Stimulated activated naive CD8-positive, alpha-beta T cell treated with anti-CD3 and anti-CD28 coated beads, Interleukin-15, Interleukin-2, amounts not matched to agents 100 U/mL and 50 U/mL, for 24 hours (primary cell): ENCODE data around the gene DYSF.

ENCODE experiments used
- ATAC-seq: fragments of 150-1000 bp; cut with Tn5 transposase; one replicate; pipeline ENCODE4 v1.10.0; 2021
- DNase-seq: peaks from one replicate; pipeline ENCODE4 v3.0.0; 2021

The DYSF gene

DNA sequence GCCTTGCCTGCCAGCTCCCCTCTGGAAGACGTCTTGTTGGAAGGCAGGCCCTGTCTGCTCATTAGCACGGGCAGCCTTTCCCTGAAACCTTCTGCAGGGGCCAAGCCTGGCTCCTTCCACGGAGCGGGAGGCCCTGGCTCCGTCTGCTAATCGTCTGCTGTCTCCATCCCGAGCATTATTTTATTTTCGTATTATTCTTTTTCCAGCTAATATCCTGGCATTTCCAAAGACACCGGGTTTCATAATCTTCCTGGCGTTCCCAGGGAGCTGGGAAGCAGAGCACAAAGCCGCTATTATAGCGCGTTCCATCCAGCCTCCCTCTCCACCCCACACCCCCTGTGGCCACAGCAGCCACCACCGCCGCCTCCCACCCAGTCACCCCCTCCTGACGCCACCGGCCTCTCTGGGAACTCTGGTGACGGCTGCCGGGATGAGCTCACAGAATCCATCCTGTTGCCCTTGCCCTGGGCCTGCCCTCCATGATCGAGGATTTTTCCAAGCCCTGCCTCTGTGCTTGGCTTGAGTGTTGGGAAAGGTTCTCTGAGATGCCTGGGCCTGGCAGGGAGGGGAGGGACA, 125.5 kb downstream of the DYSF start:
- no peak for ATAC-seq
- DNase-seq = no peak

DNA sequence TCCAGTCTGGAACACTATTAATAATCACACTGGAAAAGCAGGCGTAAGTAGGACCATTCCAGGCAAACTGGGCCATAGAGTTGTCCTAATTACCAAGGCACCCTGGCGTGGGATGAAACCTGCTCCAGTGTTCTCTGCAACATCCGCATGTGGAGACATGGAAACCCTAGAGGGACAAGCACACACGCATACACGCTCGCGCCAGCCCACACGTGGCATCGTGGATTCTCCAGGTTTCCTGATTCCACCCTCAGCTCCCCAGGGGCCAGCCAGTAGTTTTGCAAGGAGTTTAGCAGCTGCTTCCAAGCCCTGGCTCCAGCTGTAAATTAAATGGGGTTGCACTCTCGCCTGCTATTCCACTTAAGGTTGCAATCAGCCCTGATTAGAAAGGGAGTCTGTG, 127.7 kb downstream of the DYSF start:
- ATAC-seq = no peak
- DNase-seq = no peak

DNA sequence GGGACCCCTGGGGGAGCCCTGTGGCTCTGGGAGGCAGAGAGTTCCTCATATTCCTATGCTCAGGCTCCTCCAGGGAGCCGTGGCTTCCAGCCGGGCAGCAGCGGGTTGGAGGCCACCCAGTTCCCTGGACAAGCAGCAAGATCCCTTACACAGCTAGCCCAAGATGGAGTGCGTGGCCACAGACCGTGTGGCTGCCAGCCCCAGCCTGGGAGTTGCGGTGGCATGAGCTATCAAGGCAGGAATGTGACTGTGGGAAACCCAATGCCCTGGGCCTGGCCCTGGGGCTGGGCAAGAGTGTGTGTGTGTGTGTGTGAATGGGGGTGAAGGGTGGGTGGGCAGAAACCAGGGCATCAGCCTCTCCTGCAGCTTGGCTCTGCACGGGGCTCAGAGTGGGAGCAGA, 130.5 kb downstream of the DYSF start:
- no peak for DNase-seq
- no peak for ATAC-seq

DNA sequence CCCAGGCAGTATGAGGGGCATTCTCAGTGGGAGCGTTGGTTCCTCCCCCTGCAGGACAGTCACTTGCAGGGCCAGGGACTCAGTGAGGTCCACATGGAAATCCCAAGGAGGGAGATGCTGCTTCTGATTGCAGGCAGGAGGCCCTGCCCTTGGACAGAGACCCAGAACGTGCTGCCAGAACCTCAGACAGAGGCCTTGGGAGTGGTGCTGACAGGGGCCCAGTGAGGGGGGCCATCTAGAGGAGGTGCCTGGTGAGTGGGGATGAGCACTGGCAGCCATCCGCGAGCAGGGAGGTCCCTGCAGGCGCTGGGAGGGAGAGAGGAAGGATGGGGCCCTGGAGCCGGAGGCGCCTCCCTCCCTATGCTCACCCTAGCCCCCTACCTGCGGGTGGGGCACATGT, 133.1 kb downstream of the DYSF start:
- no peak for DNase-seq
- no peak for ATAC-seq

DNA sequence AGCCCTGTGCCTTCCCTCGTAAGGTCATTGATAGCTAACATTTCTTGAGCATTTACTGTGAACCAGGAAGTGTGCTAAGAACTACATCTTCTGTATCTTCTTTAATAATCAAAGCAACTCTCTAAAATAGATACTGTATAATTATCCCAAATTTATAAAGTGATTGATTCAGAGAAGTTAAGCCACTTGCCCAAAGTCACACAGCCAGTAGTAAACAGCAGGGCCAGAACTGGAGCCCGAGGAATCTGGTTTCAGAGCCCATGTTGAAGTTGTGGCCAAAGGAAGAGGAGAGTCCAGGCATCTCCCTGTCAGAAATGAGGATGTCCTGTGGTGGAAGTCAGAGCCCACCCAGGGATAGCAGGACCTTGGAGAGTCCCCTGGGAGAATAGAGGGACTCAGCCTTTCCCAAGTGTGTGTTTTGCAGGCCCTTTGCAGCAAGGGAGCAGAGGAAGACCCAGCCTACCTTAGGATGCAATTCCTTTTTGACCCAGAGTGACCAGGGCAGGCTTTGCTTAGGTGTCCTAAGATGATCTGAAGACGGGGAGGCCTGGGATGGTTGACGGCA, 134.2 kb downstream of the DYSF start:
- DNase-seq = no peak
- ATAC-seq = no peak

DNA sequence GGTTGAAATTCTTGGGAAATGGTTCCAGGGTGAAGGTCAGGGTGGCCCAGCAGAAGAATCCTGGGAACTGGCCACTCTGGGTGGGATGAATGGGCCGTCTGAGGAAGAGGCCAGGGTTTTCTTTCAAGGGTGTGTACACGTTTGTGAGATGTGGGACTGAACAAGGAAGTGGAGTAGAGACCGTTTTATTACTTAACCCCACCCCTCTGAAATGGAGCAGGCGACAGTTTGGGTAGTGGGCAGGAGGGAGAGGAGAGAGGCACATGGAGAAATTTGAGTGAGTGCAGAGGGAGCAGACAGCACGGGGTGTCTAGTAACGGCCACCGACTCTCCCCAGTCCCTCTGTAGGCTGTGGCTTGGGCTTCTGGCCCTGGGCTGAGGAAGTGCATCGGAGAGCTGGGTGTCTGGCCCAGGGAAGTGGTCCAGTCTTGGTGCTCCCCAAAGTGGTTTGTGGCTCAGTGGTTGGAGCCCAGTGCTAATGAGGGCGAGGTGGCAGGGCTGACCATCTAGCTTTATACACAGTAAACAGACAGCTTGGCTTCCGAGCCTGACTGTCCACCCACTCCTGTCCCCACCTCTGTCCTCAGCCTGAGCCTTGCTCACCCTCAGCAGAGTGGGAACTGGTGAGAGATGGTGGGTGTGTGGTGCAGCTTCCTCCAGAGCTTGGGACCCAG, 135.3 kb downstream of the DYSF start:
- ATAC-seq (no peak), DNase-seq (no peak)

DNA sequence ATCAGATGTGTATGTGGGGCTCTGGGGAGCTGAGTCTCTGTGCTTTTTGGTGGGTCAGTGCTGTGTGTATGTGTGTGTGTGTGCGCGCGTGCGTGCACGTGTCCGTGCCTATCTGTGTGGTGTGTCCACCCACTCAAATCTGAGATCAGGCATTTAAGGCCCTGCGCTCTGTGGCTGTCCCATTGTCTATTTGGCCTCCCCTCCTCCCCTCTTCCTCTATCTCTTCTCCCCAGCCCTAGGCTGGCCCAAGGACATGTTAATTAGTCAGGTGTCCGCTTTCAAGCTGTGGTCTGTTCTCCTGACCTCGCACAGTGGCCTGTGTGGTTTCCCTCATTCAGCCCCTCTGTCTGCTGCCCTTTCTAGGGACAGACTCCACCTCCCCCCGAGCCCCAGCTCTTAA, 136.4 kb downstream of the DYSF start:
- no peak for ATAC-seq

DNA sequence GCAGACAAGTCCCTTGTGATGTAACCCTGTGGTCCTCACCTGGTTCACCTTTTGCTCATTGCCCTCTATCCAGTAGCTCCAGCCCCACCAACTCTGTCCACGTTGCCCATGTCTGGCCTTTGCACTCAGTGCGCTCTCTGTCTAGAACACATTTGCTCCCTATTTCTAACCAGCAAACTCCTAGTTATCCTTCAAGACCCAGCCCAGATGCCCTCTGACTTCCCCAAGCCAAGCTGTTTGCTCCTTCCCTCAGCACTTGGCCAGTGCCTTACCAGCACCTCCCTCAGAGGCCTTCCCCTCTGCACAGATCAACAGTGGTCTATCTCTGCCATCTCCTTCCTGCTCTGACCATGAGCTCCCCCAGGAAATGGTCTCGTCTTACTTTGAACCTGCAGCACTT, 137.7 kb downstream of the DYSF start:
- DNase-seq = no peak

More for the DNA sequence above, 136.4 kb downstream of the DYSF start:
- DNase-seq = no peak

DNA sequence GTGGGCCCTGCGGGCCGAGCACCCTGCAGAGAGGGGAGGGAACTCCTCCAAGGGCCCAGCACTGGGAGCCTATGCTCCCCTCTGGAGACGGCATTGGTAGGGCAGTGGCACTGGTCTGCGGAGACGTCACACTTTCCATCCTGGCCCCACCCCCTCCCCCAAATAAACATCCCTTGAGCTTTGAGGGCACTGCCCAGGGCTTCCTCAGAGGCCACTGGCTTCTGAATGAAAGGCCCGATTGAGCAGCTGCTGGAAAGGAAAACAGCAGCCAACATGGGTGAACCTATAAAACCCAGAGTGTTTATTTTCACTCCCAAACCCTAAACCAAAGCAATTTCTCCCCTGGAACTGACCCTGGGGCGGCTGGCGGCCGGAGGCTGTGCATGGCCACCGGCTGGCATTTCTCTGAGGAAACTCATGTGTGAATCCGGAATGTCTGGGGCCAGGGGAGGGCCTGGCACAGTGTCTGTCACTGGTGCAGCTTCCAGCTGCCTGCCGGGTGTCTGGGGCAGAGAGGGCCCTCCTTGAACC, 138.9 kb downstream of the DYSF start:
- ATAC-seq (no peak), DNase-seq (no peak)

More for the DNA sequence above, 137.7 kb downstream of the DYSF start:
- ATAC-seq = no peak

DNA sequence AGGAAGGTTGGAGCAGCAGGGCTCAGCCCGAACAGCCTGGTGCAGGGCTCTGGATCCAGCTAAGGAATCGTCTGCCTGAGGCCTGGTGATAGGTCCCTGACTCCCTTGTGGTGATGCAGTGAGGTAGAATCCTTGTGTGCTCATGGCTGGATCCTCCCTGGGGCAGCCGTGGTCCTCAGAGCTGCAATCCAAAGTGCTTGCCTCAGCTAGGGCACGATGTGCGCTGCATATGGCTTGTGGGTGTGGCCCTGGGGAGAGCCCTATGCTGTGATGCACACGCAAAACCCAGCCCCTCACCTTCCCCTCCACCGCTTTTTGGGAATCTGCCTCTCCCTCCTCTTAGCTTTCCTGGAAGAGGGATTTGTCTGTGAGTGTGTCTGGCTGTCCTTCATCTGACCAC, 142.2 kb downstream of the DYSF start:
- DNase-seq = no peak
- ATAC-seq = no peak

DNA sequence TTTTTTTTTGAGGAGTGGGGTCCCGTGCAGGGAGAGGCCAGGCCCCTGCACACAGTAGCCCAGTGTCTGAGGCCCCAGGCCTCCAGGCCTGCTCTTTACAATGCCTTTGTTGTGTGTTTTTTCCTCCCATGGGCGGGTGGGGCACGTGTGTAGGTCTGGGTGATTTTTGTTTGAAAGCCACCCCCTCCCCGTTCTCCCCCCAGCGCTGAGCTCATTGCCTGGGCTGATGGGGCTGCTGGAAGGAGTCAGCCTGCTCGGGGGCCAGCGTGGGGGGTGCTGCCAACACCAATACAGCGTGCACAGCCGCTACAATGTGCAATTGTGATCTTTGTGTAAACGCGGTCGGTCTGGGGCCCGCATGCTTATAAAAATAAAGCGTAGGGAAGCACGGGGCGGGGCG, 142.7 kb downstream of the DYSF start:
- no peak for DNase-seq
- no peak for ATAC-seq

DNA sequence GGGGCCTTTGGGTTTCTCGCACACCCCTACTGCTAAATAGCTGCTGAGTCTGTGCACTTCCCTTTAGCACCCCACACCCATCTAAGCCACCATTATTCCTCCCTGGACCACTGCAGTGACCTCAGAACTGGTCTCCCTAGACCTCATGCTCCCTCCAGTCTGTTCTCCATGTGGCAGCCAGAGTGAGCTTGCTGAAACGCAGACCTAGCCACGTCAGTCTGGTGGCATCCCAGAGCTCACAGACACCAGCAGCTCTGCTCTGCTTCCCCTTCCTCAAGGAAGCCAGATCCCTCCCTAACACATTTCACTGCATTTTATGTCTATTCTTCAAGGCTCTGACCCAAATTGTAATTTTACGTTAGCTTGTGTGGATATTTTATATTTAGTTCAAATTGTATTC, 144.4 kb downstream of the DYSF start:
- ATAC-seq (no peak), DNase-seq (no peak)

DNA sequence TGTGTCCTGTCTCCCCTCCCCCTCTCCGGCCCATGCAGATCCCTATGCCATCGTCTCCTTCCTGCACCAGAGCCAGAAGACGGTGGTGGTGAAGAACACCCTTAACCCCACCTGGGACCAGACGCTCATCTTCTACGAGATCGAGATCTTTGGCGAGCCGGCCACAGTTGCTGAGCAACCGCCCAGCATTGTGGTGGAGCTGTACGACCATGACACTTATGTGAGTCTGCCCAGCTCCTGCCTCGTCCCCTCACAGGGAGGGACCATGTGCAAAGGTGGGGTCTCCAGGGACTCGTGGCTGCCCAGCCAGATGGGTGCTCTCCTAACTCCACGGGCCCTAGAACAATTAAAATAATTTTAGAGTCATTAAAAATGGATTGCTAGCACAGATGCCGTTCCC, 145.2 kb downstream of the DYSF start:
- ATAC-seq (no peak), DNase-seq (no peak)

DNA sequence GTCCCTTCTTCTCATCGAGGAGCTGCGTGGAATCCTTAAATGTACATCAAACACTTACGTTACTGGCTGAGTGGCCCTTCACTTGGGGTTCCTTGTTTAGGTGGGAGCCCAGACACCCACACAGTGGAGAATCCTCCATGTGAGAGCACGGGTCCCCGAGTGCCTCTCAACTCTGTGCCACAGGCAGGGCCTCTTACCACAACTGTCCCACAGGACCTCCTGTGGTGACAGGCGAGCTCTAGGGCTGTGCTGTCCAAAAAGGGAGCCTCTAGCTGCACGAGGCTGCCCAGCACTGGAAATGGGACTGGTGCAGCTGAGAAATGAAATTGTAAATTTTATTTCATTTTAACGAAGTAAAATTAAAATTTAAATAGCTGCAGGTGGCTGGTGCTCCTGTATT, 145.7 kb downstream of the DYSF start:
- no peak for DNase-seq
- no peak for ATAC-seq

DNA sequence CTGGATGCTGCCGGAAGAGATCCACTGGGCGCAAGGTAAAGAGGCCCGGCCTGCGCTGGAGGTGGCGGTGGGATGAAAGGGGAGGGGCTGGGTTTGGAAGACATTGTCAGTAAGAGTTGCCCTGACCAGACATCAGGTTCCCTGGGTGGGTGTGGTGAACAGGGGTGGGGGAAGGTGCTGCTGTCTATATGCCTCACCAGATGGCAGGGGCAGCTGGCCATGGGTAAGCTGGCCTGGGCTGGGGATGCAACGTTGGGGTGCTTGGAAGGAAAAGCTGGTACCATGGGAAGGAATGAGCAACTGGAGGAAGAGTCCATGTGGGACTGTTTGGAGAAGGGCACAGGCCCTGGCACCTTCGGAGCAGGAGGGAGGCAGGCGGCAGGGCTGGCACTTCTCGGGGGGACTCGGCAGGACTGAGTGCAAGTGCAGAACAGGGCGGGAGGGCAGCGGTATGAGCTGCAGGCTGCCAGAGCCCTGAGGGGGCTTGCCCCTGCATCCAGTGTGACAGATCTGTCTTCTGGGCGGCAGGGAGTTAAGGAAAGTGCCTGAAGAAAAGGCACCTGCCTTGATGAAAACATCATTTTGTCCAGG, 146.4 kb downstream of the DYSF start:
- ATAC-seq (no peak), DNase-seq (no peak)

DNA sequence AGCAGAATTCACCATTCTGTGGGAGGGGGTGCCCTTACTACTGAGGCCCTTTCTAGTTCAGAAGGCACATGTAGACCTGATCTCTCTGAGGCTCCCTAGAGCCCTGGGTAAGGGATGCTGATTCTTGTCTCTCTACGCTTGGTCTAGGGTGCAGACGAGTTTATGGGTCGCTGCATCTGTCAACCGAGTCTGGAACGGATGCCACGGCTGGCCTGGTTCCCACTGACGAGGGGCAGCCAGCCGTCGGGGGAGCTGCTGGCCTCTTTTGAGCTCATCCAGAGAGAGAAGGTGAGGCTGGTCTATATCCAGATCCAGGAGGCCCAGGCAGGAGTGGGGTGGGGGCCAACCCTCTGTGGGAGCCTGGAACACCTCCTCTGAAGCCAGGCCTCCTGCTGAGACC, 147.2 kb downstream of the DYSF start:
- ATAC-seq (no peak), DNase-seq (no peak)

DNA sequence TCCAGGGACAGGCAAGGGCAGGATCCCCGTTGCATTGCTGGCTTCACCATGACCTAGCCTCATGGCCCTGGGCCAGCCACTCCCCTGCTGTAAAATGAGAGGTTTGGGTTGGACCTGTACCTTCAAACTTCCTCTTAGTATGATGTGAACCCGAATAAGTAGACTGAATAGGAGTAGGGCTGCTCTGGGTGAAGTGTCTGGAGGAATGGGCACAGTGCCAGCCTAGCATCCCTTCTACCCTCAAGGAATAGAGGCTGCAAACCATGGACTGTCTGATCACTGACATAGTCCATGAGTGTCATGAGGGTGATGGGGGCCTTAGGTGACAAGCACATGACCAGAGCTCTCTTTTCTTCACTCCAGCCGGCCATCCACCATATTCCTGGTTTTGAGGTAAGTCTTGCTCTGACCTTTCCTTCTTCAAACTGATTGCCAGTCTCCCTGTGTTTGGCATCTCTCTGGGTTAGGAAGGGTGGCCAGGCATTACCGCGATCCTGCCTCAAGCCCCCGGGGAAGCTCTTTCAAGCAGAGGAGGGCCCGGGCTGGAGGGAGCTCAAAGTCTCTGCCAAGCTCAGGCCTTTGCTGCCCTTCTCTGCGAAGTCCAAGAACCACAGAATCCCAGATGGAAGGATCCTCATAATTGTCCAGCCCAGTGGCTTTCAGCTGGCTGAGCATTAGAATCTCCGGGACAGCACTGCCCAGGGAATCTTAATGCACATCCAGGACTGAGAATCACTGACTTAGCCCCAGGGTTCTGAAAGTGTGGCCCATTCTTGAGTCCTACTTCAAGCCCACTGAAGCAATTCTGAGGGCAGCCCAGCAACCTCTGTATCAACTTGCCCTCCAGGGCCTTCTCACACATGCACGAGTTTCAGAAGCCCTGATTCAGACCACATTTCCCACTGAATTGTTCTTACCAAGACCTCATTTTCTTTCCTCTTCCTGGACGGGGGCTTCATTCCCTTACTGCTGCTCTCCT, 148.1 kb downstream of the DYSF start:
- DNase-seq (no peak), ATAC-seq (no peak)

DNA sequence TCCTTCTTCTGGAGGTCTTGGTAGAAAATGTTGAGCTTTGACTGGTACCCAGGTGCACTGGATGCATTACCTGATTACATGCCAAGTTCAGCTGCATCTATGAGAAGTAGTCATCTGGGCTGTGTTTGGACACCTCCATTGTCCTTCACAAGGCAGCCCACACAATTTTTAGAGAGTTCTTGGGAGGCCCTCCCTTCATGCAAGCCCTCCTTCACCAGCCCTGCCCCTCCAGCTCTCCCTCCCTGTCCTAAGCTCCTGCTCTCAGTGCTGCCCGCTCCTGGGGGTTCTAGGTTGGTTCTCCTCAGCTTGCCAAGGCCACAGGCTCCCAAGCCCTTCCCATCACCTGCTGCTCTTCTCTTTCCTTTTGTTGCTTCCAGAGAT, 148.7 kb downstream of the DYSF start:
- ATAC-seq (no peak), DNase-seq (no peak)

DNA sequence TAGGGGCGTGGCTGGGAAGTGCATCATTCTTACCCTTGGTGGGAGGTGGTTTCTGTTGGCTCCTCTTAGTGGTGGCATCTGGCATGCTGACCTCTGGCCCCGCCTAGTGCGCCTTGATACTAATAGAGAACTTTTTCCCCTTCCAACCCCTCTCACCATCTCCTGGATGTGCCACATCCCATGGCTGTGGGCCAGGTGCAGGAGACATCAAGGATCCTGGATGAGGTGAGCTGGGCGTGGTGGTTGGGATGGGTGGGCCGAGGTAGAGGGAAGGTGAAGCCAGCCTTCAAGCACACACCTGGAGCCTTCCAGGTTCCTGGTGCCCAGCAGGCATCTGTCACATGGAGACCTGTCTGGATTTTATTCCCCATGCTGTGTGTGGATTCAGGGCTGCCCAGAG, 149.2 kb downstream of the DYSF start:
- no peak for ATAC-seq
- DNase-seq = no peak

DNA sequence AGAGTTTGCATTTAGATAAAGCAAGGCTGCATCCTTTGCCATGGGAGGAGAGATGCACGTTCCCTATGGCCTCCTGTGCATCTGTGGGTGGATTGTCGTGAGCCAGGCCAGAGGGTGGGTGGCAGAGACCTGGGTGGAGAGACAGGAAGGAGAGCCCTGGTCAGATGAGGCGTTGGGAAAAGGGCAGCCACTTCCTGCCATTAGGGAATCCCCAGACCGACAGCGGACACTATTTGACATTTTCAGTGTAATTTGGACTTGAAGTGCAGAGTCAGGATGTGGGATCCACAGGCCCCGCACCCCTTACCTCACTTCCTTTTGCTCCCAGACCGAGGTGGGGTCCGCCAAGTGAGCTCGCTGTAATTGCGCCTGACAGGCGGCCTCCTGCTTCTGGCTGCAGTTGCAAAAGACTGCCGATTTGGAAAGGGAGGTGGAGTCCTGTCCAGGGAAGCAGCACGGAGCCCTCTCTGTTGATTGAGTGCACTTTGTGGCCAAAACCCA, 150.0 kb downstream of the DYSF start:
- DNase-seq = no peak
- ATAC-seq = no peak

DNA sequence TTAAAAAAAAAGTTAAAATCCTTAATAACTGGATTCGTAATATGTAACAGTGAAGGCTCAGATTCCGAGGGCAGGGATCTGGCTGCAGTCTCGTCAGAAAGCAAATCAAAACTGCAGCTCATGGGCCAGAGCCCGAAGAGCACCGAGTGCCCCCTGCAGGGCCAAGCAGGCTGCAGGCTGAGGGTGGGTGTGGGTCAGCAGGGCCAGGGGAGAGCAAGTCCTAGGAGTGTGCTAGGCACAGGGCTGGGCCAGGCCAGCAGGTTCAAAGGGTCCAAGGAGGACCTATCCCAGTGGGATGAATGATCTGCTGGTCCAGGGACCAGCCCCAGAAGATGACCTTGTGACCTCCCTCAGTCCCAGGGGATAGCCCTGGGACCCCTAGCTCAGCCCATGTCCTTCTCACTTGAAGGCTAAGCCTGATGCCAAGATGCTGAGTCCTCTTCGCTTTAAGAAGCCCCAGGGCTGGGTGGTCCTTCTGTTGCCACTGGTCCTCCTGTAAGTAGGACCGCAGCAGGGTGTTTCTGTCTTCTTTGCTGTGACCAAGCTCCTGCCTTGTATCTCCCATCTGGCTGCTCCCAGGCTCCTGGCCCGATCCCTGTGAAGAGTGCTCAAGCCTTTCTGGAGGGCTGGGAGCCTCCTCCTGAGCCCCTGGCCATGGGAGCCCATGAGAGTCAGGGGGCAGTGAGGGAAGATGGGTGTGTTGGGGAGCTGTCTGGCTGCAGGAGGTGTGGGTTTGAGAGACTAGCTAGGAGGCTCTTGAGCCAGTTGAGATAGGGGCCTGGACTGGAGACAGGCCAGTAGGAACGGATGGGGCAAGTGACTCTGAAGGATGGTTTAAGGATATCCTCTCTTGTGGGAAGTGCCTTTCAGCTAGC, 150.7 kb downstream of the DYSF start:
- no peak for ATAC-seq
- DNase-seq = no peak
